SK-N-MC (cell line): ENCODE results near the gene NDUFA11.

Experiments
- EZH2 ChIP-seq: fragments of 200-600 bp; sonication (generic); IDR thresholded peaks from one replicate; pipeline ENCODE4 v1.6.1; 2017; ENCODE audit warnings: antibody characterized with exemption
- FOXP2 ChIP-seq: optimal IDR thresholded peaks from 2 replicates; pipeline ENCODE3; 2011; ENCODE audit warnings: mild to moderate bottlenecking, moderate library complexity; ENCODE audit not compliant: insufficient read depth; ENCODE audit errors: extremely low read length, control extremely low read depth
- POLR2AphosphoS5 ChIP-seq: IDR thresholded peaks from 2 replicates; pipeline ENCODE4 v1.6.1; 2012; ENCODE audit warnings: mild to moderate bottlenecking, low read depth, low read length, borderline replicate concordance

GRCh38 chr19:5880604-5881078 lies 22.9 kb downstream of the NDUFA11 start:
- TF ChIP-seq POLR2AphosphoS5 (no peak), EZH2 (no peak), FOXP2 (no peak)
